Measurements from ENCODE around the gene GPR183.

The GPR183 gene

GRCh38 chr13:99294198-99294597, 13.0 kb downstream of the GPR183 start:
- DNase-seq: no peak

- no peak for DNase-seq
Observed at GRCh38 chr13:99293178-99293577, 14.0 kb downstream of the GPR183 start.

DNA sequence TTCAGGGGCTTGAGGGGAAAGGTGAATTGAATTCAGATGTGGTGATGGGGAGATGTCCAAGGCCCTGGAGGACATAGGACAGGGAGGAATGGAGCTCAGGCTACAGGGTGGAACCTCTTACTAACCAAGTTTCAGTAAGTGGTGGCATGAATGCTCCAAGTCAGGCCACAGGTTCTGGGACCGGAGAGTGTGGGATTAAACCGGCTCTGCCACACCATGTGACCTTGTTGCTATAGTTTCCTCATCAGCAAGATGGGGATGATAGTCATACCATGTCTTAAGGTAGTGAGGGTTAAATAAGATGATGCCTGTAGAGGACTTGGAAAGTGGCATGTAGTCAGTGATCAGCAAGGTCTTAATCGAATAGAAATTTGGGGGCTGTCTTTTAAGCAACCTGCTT, 16.3 kb downstream of the GPR183 start:
- DNase-seq: peak in 1 of 2 experiments; percentile 53

DNA sequence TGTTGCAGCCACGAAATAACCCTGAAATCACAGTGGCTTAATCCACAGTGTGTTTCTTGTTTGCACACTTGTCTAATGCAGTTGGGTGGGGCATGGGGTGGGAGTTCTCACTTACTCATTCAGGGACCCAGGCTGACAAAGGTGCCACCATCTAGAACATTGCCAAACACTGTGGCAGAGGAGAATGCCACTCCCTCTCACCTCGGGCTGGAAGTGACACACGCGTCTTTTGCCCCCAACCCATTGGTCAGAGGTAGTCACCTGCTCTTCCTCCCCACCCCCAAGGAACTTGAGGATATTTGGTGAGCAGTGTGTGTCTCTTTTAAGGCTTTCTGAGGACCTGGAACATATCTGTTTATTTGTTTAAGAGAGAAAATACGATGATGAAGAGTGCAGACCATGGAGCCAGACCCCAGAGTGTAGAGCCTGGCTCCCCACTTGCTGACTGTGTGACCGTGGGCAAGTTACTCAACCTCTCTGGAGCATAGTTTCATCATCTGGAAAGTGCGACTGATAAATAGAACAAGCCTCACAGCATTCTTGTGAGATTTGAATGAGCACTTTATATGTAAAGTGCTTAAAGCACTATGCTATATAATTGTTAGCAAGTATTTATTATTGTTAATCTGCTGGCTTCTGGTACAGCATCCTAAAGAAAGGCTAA, 17.4 kb downstream of the GPR183 start:
- DNase-seq: peak in 1 of 2 experiments; percentile 64

GRCh38 chr13:99289271-99289670, 17.9 kb downstream of the GPR183 start:
- no peak for DNase-seq

DNA sequence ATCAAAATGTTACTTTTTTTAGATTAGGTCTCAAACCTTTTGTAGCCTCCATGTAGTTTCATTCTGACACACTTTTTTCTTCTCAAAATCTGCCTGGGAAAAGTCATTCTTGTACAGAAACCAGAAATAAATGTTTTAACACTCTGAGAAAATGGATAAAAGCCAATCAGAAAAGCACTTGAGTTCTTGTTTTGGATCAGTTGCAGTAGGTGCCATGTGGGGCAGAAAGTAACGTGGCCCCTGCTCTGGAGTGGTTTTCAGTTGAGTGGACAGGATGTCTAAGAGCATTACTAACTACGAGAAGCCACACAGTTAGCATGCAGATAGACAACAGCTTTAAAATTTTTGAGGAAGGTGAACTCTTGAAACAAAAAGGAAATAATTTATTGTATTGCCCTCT, 19.1 kb downstream of the GPR183 start:
- peak; percentile 58 to 74 for DNase-seq

GRCh38 chr13:99287551-99287950, 19.6 kb downstream of the GPR183 start:
- no peak for DNase-seq

DNA sequence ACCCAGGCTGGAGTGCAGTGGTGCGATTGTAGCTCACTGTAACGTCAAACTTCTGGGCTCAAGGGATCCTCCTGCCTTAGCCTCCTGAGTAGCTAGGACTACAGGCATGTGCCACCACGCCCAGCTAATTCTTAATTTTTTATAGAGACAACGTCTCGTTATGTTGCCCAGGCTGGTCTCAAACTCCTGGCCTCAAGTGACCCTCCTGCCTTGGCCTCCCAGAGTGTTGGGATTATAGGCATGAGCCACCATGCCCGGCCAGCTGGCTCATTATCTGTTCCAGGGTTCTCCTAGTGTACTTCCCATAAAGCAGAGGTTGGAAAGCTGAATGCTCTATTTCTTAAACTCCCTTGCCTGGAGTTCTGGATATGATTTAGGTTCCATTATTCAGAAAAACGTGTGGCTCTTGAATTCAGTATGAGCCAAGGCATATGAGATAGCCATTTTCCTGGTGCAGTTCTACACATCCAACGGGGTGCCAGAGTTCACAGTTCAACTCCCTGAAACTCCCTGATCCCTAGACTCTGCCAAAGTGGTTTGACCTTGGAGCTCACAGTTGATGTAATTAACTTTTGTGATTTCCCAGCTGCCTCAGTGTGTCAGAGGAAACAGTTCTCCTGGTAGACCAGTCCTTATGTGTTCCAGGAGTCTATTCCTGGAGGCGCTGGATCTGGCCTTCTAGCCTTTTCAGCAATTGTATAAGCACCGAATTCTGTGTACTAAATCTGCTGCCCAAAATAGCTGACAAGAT, 21.6 kb downstream of the GPR183 start:
- no peak for DNase-seq

DNA sequence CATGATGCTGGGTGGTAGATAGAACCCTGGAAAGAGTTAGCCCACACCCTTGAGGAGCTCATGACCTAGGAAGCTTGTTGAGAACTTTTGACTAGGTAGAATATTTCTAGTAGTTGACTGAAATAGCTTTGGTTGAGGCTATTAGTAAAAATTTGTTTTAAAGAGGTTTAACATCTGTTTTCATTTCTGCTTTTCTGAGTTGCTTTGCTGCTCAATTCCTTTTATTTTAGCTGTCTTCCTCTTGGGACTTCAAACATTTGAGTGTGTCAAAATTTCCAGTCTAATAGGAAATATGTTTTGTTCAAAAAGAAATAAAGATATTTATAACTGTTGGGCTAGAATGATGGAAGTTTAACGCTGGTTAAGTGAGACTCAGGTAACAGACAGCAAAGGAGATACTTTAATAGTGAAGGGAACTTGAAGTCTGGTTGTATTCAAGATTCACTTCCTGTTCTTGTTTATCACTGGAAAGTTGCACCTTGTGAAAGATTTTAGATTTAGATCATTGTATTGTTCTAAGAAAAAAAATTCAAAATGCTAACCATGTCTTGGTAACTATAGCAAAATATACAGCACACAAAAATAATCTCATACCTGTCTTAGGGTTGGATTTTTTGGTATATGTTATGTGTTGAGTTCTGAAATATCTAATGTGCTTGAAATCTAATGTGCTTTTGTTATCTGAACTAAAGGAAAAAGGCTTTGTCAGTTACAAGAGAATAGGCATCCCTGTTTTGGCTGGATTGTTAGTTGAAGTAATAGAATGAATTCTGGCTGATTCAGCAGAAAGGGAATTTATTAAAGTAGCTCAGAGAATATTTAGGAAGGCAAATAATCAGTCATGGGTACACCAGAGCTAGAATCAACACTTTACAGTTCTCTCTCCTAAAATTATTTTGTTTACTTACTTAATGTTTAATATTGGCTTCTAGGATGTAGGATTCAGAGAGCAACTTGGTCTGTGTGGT, 24.7 kb downstream of the GPR183 start:
- DNase-seq: no peak

DNA sequence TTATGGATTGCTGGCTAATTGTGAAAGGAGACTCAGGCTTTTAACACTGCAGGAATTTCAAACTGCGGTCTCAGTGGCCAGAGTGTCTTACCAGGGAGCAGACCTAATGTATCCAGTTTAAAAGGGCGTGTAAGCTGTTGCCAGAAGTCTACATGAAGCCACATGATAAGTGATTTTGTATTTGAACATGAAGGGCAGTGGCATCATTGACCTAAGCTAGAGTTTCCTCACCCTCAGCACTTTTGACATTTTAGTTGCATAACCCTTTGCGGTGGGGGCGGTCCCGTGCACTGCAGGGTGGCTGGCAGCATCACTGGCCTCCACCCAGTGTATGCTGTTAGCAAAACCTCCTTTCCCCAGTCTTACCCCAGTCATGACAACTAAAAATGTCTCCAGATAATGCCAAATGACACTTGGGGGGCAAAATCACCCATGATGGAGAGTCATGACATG, 25.4 kb downstream of the GPR183 start:
- DNase-seq: peak; percentile 51 to 59

DNA sequence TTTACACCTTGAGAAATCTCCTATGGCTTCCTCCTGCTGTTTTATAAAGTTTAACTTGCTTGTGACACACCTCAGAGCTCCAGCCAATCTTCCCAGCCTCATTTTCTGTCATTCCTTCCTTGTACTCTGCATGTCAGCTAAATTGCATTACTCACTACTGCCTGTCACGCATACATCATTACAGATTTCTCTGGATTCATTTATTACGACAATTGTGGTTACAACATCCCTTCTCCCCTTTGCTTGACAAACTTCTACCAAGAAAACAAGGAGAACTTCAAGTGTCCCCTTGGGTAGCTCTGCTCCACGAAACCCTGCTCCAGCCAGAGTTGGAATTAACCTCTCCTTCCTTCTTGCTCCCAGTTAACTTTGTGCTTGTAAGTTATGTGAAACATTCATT, 27.0 kb downstream of the GPR183 start:
- no peak for DNase-seq

- no peak for DNase-seq
Observed at GRCh38 chr13:99279637-99280036, 27.6 kb downstream of the GPR183 start.

DNA sequence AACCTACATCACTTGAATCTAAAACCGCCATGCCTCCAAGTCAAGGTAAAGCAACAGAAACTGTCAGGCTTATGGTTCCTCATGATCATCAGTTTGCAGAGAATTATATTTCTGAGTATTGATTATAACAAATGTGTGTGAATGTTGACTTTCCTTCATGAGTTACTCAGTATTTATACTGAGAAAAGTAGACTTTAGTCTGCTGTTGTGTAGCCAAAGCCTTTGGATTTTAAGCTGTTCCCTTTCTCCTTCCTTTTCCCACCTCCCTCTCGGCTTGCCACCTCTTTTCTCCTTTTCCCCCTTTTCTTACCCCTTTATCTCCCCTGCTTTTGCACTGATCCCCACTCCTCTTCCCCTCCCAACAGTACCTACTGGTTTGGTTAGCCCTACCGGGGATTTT, 28.4 kb downstream of the GPR183 start:
- DNase-seq: no peak

- DNase-seq: no peak
Observed at GRCh38 chr13:99278200-99278599, 29.0 kb downstream of the GPR183 start.

DNA sequence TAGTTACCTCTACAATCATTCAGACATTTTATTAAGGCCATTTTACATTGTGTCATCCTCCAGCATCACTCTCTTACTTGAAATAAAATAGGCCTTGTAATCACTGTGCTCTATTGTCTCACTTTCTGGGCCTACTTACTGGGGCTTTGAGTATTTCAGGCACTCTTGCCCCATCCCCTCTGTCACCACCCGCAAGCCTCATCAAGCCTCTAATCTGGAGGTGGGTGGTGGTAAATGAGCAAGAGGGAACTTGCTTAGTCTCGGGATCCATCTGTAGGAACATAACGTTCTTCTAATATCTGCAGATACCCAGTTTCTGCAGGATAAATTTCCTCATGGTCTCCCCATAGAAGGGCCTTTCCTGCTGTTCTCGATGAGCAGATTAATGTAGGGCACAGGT, 29.6 kb downstream of the GPR183 start:
- no peak for DNase-seq

- DNase-seq: no peak
Observed at GRCh38 chr13:99276706-99277105, 30.5 kb downstream of the GPR183 start.

DNA sequence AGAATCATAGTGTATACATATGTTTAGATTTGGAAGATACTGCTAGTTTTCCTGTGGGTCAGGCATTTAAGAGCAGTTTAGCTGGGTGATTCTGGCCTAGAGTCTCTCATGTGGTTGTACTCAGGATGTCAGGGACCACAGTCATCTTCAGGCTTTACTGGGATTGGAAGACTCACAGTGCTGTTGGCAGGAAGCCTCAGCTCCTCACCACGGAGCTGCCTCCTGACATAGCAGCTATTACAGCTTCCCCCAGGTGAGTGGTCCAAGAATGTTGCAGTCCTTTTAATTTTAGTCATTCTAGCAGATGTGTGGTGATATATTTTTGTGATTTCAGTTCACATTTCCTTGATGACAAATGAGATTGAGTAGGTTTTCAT, 32.1 kb downstream of the GPR183 start:
- DNase-seq: peak in 1 of 2 experiments; percentile 43

DNA sequence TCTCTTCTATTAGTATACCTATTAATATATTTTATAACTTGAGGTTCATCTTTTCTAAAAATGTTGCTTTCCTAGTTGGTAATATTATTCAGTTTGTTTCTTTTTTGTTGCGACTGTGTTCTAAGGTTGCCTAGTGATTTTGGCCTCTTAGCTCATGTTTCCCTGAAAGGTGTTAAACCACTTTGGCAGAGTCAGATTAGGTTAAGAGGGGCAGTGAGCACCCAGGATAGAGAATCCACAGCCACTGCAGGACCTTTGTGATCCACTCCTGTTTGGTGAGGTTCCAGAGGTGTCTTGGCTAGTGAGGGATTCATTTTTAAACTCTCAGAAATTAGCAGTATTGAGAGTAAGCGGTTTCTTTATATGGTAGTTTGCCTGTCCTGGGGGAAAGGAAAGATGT, 34.1 kb downstream of the GPR183 start:
- DNase-seq: no peak

GRCh38 chr13:99272481-99272880, 34.7 kb downstream of the GPR183 start:
- no peak for DNase-seq

DNA sequence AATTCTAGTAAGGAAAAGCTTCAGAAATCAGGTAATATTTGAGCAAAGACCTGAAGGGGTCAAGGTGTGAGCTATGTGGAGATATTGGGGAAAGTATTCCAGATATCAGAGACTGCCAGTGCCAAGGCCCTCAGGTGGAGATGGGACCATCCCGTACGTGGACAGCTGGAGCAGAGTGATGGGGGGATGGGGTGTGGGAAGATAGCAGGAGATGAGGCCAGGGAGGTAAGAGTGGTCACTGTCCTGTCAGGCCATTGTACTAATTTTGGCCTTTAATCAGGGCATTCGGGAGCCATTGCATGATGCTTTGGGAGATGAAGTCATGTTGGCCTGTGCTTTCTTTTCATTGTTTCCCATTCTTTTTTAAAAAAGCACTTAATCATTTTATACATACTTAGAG, 36.0 kb downstream of the GPR183 start:
- no peak for DNase-seq

GRCh38 chr13:99270518-99270917, 36.7 kb downstream of the GPR183 start:
- no peak for DNase-seq

- no peak for DNase-seq
Observed at GRCh38 chr13:99269627-99270241, 37.5 kb downstream of the GPR183 start.

- DNase-seq: no peak
Observed at GRCh38 chr13:99268822-99269221, 38.4 kb downstream of the GPR183 start.
